PC-9 (cell line): ENCODE results near the gene C20orf202. TPM values are rescaled to one million over a fixed set of nuclear protein-coding genes. Genes with fewer than 3 reads are reported as not detected.

ENCODE experiments used
- BruUV-seq: library from RNA; stranded (reverse); fragments of 400-500 nt; replicated peaks from 2 replicates; lab custom pipeline; 2021; lab: Mats Ljungman, UMichigan
- CTCF ChIA-PET: fragments of 300-600 bp; sonication (Branson Sonifier 250); formaldehyde crosslinking; loops from one replicate; lab custom pipeline; 2022; ENCODE audit warnings: antibody characterized with exemption; lab: Charles Lee
- POLR2A ChIA-PET: fragments of 300-600 bp; sonication (Branson Sonifier 250); formaldehyde crosslinking; loops from one replicate; lab custom pipeline; 2022; ENCODE audit warnings: antibody characterized with exemption; ENCODE audit not compliant: unreplicated experiment; lab: Charles Lee
- DNase-seq, 2 experiments: peaks; one replicate each; pipeline versions ENCODE4 v3.0.0 to v3.0.0-alpha.2; 2015 to 2022; ENCODE audit warnings: mixed read lengths in 1 of 2
- H2AFZ ChIP-seq: fragments of 200-600 bp; sonication (generic); 2 replicates; pipeline ENCODE4 v1.8.1; 2017; ENCODE audit warnings: antibody characterized with exemption
- H3F3A ChIP-seq: fragments of 200-600 bp; sonication (generic); 2 replicates; pipeline ENCODE4 v1.8.1; 2017; ENCODE audit warnings: antibody characterized with exemption, mild to moderate bottlenecking, low read depth; ENCODE audit not compliant: insufficient read depth
- H3K27ac ChIP-seq: fragments of 200-600 bp; sonication (generic); 2 replicates; pipeline ENCODE4 v1.6.1; 2016; ENCODE audit warnings: mixed run types
- H3K27me3 ChIP-seq: fragments of 200-600 bp; sonication (generic); 2 replicates; pipeline ENCODE4 v1.6.1; 2016; ENCODE audit warnings: low read depth, mixed run types; ENCODE audit not compliant: insufficient read depth
- H3K36me3 ChIP-seq: fragments of 200-600 bp; sonication (generic); 2 replicates; pipeline ENCODE4 v1.6.1; 2016; ENCODE audit warnings: low read depth, mixed run types
- H3K4me1 ChIP-seq: fragments of 200-600 bp; sonication (generic); replicated peaks from 2 replicates; pipeline ENCODE4 v1.6.1; 2016; ENCODE audit warnings: mixed run types; ENCODE audit not compliant: insufficient read depth
- H3K4me2 ChIP-seq: fragments of 200-600 bp; sonication (generic); 2 replicates; pipeline ENCODE4 v1.6.1; 2017; ENCODE audit warnings: mixed run types
- H3K4me3 ChIP-seq: fragments of 200-600 bp; sonication (generic); 2 replicates; pipeline ENCODE4 v1.6.1; 2016; ENCODE audit warnings: mixed run types
- H3K79me2 ChIP-seq: fragments of 200-600 bp; sonication (generic); 2 replicates; pipeline ENCODE4 v1.6.1; 2017; ENCODE audit warnings: low read depth, mixed run types
- H3K9me2 ChIP-seq: fragments of 200-600 bp; sonication (generic); 2 replicates; pipeline ENCODE4 v1.8.1; 2017; ENCODE audit warnings: mild to moderate bottlenecking; ENCODE audit not compliant: insufficient read depth
- H3K9me3 ChIP-seq: fragments of 200-600 bp; sonication (generic); 2 replicates; pipeline ENCODE4 v1.8.1; 2016; ENCODE audit warnings: low read depth; ENCODE audit not compliant: insufficient read depth
- H4K20me1 ChIP-seq: fragments of 200-600 bp; sonication (generic); 2 replicates; pipeline ENCODE4 v1.8.1; 2017; ENCODE audit not compliant: insufficient read depth
- EZH2 ChIP-seq: fragments of 200-600 bp; sonication (generic); IDR thresholded peaks from 2 replicates; pipeline ENCODE4 v1.8.0; 2017; ENCODE audit warnings: antibody characterized with exemption, low read depth
- intact Hi-C: fragments of 100-400 bp; cut with micrococcal nuclease; formaldehyde crosslinking; loops from one replicate; pipeline ENCODE4 v1.10.0; 2022; ENCODE audit not compliant: unreplicated experiment
- total RNA-seq: library from RNA; stranded (reverse); gene quantifications from 2 replicates; pipeline ENCODE4 v1.2.3, GENCODE V29; 2021
- TF ChIP-seq, protein P1 (sequence below): fragments of 200-600 bp; sonication (generic); conservative IDR thresholded peaks from 2 replicates; pipeline ENCODE4 v1.6.1; 2017; ENCODE audit warnings: mixed run types, antibody characterized with exemption, mild to moderate bottlenecking, moderate library complexity

The C20orf202 gene
- total RNA-seq, 1 experiment from 2014 or later, result not detected

DNA sequence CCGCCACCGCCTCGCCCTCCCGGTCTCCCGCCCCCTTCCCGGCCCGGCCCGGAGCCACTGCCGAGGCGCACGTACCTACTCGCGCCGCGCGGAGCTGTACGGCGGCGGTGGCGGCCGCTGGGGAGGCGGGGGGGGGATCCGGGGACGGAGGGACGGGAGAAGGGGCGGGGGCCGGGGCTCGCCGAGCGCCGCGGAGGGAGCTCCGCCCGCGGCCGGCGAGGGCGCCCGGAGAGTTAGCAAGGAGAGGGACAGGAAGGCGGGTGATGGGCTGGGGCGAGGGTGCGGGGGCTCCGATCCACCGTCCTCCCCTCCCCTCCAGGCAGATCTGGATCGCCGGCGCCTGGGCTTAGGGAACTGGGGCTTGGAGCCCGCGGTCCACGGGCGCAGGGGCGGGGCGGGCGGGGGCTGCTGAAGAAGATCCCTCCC is 17.9 kb upstream of the C20orf202 start:
- Histone ChIP-seq H3K4me1 (no peaks in the 10 kb centered on the region), H3K4me2 (peak overlapping the region; percentile 59), H3K4me3 (0 out of 2 replicates have a peak overlapping the region, but pooled peaks have one; percentile 11), H3K27me3 (peaks cover 23% of the 10 kb centered on the region), H2AFZ (no peak overlapping the region), H3K27ac (no peak overlapping the region), H3F3A (no peaks in the 10 kb centered on the region), H3K9me2 (no peaks in the 10 kb centered on the region), H3K79me2 (no peaks in the 10 kb centered on the region), H4K20me1 (no peaks in the 10 kb centered on the region), H3K9me3 (no peaks in the 10 kb centered on the region), H3K36me3 (no peaks in the 10 kb centered on the region)
- DNase-seq, result peak in 1 of 2 experiments; percentile 23
- intact Hi-C loops, result no loop called here
- TF ChIP-seq, protein P1, sequence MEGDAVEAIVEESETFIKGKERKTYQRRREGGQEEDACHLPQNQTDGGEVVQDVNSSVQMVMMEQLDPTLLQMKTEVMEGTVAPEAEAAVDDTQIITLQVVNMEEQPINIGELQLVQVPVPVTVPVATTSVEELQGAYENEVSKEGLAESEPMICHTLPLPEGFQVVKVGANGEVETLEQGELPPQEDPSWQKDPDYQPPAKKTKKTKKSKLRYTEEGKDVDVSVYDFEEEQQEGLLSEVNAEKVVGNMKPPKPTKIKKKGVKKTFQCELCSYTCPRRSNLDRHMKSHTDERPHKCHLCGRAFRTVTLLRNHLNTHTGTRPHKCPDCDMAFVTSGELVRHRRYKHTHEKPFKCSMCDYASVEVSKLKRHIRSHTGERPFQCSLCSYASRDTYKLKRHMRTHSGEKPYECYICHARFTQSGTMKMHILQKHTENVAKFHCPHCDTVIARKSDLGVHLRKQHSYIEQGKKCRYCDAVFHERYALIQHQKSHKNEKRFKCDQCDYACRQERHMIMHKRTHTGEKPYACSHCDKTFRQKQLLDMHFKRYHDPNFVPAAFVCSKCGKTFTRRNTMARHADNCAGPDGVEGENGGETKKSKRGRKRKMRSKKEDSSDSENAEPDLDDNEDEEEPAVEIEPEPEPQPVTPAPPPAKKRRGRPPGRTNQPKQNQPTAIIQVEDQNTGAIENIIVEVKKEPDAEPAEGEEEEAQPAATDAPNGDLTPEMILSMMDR, result no peak
- no peak for TF ChIP-seq EZH2
- BruUV-seq, result no TSS peak
- ChIA-PET POLR2A (no interaction called here), CTCF (interaction anchor here (0.5 to 0.7 kb wide), 2 partner anchors 32 to 62 kb away, joined by 3 to 6 read pairs; no protein-coding TSS in a partner anchor)

- CTCF ChIA-PET, result no interaction called here
- no peak for TF ChIP-seq EZH2
- TF ChIP-seq, protein P1, result peak; percentile 69
- no peak overlapping the region for H2AFZ ChIP-seq
- no peaks in the 10 kb centered on the region for H3K9me3 ChIP-seq
- peak in 1 of 2 experiments; percentile 56 for DNase-seq
- no peaks in the 10 kb centered on the region for H3K9me2 ChIP-seq
- peaks cover 29% of the 10 kb centered on the region for H3K27me3 ChIP-seq
- no peaks in the 10 kb centered on the region for H3K4me1 ChIP-seq
- intact Hi-C loops, result no loop called here
- no peaks in the 10 kb centered on the region for H4K20me1 ChIP-seq
- H3K4me3 ChIP-seq, result 0 out of 2 replicates have a peak overlapping the region, but pooled peaks have one; percentile 11
- POLR2A ChIA-PET, result no interaction called here
- no TSS peak for BruUV-seq
- H3F3A ChIP-seq, result no peaks in the 10 kb centered on the region
- no peaks in the 10 kb centered on the region for H3K79me2 ChIP-seq
- no peaks in the 10 kb centered on the region for H3K36me3 ChIP-seq
- H3K27ac ChIP-seq, result no peak overlapping the region
- peak overlapping the region; percentile 59 for H3K4me2 ChIP-seq
These were observed 17.4 kb upstream of the C20orf202 start for GRCh38 chr20:1185790-1186334.

DNA sequence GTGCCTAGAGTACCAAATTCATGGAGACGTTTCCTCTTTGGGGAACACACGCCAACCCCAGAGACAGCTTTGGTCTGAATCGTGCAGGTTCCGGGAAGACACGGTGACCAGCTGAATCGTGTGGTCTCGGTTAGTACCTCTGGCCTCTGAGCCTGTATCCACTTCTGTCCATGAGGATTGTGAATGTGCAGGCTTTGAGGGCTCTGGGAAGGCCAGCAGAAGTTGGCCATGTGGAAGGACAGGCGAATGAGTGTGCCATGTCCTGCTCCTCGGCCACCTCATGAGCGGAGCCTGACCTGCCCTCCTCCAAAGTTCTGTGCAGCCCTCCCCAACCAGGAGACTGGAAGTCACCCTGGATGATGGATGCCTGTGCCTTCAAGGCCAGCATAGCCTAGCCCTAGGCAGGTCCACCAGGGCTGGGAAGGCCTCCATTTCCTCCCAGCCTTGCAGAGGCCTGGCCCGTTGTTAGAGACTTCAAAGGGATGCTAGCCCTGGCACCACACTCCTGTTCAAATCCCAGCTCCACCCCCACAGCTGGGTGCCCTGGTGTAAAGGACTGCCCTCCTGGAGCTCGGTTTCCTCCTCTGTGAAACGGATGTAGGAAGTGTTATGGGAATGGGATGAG is 16.8 kb upstream of the C20orf202 start:
- Histone ChIP-seq H3K9me2 (no peaks in the 10 kb centered on the region), H3K4me1 (no peaks in the 10 kb centered on the region), H3K27me3 (peaks cover 33% of the 10 kb centered on the region), H3K4me2 (no peak overlapping the region), H3K27ac (no peak overlapping the region), H2AFZ (no peak overlapping the region), H3K9me3 (no peaks in the 10 kb centered on the region), H3K79me2 (no peaks in the 10 kb centered on the region), H4K20me1 (no peaks in the 10 kb centered on the region), H3F3A (no peaks in the 10 kb centered on the region), H3K36me3 (no peaks in the 10 kb centered on the region), H3K4me3 (no peak overlapping the region)
- BruUV-seq, result no TSS peak
- no peak for DNase-seq
- intact Hi-C loops, result no loop called here
- ChIA-PET POLR2A (no interaction called here), CTCF (interaction anchor here (1.3 kb wide), 1 partner anchor 14 kb away, joined by 3 read pairs; no protein-coding TSS in a partner anchor)
- TF ChIP-seq, protein P1, result no peak
- no peak for TF ChIP-seq EZH2
